Measurements from ENCODE around the gene ST3GAL5.
A peak's percentile ranks its signal among the peaks of the same experiment; 100 is the strongest.
"Not testable (repeated sequence)": the region's sequence is repeated elsewhere in the genome, so short reads cannot be mapped to it uniquely, and the experiment has no call there.

The ST3GAL5 gene

DNA sequence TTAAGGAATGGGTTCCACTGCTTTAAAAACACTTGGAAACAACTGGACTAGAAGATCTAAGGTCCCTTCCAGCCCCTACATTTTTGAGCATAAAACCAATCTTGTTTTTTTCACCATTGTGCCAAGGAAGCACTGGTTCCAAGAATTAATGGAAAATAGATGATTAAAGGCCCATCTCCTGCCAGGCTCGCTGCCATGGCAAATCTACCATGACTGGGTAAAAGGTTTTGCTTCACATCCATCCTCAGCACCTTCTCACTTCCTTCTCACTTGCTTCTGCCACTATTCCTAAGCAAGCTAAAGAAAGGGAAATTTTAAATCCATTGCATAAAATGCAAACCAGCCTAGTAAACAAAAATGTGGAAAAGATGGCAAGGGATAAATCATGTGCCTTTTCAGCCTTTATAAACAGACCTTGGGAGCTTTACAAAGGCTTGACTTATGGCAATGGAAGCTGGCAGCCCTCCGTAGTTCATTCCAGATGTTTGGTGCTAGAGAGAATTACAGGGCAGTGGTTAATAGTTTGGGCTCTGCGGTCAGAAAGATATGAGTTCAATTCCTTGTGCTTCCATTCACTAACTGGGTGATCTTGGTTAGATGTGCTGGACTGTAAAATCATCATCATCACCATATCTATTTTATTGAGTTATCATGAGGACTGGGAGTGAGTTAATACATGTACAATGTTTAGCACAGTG is 27.0 kb upstream of the ST3GAL5 start:
- DNase-seq = no peak

DNA sequence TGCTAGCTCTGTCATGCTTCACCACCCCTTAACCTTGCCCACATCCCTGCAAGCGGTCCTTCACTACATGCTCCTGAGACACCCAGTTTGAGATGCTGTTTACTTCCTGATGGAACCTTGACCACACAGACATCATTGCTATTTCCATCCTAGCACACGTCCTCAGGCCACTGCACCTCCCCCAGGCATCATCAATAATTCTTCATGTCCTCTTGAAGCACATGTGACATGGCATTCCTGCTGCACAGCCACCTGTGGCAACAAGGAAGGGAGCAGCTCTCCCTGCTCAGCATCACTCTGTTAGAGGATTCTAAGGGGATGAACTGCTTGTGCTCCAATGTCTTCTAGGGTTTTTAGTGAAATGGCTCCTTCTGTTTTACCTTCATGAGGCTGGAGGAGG is 26.1 kb upstream of the ST3GAL5 start:
- DNase-seq = no peak

DNA sequence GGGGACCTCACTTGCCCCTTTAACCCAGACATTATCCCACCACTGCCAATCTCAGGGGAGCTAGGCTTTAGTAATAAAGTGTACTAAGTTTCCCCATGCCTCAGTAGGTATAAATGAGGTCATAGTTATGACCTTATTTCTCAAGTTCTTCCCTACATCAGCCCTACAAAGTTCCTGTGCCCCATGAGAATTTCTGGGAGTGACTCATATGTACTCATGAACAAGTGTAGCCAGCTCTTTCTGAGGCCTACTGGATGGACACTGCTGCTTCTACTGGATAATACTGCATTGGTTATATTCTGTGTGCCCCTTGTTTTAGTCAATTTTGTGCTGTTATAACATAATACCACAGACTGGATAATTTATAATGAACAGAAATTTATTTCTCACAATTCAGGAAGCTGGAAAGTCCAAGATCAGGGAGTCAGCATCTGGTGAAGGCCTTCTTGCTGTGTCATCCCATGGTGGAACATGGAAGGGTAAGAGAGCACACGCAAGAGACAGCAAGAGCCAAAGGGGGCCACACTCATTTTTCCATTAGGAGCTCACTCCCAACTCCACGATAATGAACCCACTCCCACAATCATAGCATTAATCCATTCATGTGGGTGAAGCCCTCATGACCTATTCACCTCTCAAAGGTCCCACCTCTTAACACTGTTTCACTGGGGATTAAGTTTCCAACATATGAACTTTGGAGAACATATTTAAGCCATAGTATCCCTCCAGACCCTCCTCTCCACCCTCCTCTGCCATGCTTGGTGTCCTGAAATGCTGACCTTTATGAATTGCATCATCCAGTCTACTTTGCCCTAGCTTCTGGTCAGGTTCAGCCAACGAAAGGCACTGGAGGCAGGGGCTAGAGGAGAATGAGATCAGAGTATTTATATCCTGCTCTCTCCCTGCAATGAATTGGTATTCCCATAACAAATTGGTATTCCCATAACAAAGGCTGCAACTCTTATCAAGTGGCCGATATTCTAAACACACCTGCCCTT is 25.4 kb upstream of the ST3GAL5 start:
- DNase-seq = no peak

DNA sequence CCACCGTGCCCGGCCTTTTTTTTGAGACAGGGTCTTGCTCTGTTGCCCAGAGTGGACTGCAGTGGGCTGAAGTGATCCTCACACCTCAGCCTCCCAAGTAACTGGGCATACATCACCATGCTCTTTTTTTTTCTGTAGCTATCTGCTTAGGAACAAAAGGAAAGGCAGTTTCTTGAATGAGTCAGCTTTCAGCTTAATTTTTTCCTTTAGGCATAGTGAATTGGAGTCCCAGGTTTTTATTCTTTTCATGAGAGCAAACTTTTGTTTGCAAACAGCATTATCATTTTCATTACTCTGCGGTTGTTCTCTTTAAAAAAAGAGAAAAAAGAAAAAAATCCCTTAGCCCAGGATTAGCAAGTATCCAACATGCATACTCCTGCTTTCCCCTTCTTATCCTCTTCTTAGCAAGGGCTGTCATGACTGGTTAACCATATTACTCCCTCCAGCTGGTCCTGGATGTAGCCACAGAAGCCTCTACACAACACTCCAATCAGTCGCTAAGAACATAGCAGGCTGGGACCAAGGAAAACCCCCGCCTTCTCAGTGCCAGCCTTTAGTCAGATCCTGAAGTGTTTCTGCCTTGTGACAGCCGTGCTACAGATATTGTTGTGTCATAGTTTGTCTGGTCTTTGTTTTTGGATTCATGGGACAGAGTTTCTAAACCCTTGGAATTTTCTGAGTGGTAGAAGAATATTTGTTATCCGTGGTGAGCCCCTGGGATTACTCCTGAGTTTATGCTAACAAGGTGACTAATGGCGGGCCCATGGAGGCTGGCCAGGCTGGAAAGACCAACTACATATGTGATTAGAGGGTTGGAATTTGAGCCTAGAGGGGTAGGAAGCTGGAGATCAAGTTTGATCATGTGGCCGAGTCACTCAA is 23.3 kb upstream of the ST3GAL5 start:
- DNase-seq = no peak

DNA sequence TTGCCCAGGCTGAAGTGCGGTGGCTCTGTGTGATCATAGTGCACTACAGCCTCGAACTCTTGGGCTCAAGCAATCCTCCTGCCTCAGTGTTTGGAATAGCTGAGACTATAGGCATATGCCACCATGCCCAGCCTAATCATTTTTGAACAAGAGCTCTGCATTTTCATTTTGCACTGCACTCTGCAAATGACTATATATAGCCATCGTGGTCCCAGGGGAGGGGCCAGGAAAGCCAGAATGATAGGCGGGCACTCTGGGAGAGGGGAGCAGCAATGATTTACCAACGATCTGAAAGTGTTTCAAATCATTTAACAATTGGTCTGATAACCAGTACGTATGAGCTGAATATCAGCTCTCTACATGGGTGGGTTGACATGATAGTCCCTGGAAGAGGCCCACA is 22.3 kb upstream of the ST3GAL5 start:
- no peak for DNase-seq

DNA sequence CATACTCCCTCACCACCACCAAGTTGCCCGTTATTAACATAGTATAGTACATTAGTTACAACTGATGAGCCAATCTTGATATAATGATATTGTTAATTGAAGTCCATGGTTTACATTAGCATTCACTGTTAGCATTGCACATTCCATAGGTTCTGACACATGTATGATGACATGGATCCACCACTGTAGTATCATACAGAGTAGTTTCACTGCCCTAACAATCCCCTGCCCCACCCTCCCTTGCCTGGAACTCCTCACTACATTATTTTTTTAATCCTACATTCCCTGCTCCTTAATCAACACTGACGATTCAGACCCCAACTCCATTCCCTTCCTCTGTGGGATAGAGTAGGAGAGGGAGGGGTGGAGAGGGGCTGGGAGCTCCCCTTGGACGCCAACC is 20.2 kb upstream of the ST3GAL5 start:
- DNase-seq = no peak

DNA sequence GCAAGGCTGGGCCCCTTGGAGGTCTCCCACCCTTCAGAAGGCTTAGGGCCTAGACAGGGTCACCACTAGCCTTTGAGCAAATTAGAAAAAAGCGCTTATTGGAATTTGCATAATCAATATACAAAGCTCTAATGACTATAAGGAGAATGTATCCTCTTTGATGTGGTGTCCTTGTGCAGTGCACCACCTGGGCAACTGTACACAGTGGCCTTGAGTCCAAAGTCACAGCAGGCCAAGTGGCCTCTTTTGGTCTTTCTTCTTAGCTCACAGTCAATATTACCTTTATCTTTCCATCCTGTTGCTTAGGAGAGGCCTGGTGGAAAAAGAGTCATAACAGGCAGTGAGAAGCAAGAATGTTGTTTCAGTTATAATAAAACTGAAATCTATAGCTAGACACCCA is 19.7 kb upstream of the ST3GAL5 start:
- no peak for DNase-seq

DNA sequence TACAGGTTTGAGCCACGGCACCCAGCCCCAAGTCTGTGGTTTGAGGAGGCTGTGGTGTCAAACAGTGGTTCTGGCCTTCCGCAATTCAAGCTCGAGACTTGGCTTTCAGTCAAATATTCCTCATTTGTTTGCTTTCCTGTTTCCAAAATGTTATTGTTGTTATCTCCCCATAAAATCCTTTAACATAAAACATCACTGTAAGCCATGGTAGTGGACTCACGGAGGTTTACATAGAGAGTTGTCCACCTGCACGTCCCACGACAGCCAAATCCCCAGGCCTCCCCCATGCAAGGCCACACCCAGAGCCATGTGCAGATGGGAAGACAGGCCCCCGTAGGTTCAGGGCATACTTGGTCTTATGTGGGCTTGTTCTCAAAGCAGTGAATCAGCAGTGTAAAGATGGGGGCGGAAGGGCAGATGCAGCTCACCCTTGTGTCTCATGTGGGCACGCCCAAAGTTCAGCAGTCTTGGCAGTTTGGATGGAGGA is 18.9 kb upstream of the ST3GAL5 start:
- DNase-seq = no peak

DNA sequence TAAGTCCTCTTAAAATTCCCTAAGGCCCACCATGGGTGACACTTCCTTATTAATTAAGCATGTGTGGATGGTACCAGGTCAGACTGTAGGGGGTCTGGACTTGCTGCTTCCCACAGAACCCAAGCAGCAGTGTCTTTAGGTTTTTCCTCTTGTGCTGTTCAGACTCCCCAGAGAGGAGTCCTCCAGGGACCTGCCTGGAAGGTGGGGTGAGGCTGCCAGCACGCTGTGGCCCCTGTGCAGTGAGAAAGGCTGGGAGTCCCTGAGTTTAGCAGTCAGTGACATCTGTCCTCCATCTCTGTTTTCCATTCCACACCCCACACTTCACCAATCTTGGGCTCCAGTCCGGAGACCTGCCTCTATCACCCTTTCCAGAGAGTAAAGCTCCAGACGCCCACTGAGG is 18.0 kb upstream of the ST3GAL5 start:
- no peak for DNase-seq

DNA sequence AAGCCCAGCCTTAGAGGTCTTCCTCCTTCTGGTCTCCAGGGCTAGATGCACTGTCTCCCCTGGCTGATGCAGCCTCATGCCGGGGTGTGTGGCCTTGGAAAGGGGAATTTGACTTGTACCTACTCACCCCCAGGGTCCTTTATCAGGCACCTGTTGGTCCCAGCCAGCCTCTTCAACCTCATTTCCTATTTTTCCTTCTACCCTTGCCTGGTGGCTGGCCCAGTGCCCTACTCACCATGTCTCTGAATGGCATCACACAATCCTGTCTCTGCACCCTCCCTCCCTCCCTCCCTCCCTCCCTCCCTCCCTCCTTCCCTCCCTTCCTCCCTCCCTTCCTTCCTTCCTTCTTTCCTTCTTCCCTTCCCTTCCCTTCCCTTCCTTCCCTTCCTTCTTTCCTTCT is 17.1 kb upstream of the ST3GAL5 start:
- DNase-seq = no peak

DNA sequence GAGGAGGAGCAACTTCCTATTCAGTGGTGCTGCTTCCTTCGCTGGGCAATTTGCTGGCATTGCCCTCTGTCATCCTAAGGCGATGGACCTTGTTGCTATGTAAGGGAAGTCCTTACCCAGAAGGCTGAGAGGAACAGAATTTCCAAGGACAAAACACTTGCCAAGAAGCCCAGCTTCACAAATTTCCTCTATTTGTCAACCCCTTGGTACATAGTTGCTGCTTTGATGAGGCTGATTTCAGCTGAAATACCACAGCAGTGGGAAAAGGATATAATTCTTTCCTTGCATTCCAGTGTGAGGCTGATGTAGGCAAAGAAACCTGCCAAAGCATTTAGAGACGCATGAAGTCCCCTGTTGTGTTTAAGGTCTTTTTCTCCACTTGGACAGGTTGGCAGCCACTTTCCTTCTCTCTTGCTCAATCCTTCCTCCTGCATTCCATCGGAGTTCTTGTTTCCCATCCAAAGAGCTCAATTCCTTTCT is 16.4 kb upstream of the ST3GAL5 start:
- no peak for DNase-seq

DNA sequence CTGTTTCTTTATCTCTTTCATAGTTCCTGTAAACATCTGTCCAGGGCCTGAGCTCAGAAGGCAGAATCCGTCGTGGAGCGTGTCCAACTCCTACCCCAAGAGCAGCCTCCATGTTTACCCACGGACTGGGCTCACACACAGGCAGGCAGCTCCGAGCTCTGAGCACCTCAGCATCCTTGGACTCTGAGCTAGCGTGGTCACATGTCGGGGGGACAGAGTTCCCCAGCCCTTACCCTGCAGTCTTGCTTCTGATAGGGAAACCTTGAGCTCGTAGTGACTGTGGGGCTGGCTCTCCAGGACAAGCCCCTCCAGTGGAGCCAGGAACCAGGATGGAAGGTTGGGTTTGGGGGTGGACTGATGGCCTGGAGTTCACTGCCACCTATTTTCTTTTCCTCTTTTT is 15.1 kb upstream of the ST3GAL5 start:
- DNase-seq = no peak

DNA sequence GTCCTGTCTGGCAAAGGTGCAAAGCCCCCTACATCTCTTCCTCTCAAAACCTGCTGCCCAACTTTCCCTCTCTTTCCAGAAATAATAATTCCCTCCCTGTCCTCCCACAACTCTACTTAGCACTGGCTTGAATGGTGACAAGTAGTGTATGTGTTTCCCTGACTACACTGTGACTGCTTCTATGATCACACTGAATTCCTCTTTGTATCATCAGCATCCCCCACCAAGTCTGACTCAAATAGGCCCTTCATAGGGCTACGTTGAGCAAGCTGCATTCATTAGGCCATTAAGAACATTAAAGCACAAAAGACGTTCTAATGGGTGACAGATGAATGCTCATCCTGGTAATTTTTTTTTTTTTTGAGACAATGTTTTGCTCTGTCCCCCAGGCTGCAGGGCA is 13.7 kb upstream of the ST3GAL5 start:
- DNase-seq = no peak

DNA sequence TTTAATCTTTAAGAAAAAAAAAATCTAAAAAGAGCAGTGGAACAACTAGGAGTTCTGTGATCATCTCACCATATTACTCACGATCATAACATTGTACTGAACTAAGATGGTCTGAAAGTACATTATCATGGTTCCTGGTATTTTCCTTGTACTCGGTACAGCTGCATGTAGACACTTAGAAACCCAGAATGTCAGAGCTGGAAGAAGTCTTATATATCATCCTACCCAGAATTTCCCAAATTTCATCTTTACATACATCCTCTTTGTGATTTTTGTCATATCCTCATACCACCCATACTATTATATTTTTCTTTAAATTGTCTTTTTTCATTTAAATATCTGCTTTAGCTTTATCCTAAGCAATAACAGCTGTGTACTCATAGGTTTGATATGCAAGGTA is 12.4 kb upstream of the ST3GAL5 start:
- DNase-seq = no peak

DNA sequence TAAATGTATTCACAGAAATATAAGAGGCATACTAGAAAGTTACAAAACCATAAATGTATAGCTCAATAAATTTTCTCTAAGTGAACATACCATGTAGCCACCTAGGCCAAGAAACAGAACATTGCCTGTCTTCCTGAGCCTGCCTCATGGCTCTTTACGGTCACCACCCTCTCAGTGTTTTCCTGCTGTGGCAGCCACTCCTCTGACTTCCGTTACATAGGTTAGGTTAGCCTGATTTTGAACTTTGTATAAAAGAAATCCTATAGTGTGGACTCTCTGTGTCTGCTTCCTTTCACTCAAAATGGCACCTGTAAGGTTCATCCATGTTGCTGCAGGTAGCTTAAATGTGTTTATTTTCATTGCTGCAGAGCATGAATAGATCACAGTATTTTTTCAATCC is 11.6 kb upstream of the ST3GAL5 start:
- no peak for DNase-seq

DNA sequence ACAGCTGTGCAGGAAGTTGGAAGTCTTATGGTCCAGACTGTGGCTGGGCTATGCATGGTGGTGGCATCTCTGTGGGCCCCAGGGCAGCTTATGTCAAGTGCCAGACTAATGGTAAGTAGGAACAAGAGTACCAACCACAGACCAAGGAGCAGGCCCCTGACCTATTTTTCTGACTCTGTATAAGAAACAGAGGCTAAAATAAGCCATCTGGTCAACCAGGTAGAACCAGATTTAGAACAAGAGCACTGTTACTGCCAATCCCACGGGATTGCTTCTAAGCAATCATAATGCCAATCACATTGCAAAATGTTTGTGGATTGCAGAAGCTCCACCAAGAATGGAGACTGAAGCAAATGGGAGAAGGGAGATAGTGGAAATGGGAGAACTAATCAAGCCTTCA is 11.1 kb upstream of the ST3GAL5 start:
- no peak for DNase-seq

DNA sequence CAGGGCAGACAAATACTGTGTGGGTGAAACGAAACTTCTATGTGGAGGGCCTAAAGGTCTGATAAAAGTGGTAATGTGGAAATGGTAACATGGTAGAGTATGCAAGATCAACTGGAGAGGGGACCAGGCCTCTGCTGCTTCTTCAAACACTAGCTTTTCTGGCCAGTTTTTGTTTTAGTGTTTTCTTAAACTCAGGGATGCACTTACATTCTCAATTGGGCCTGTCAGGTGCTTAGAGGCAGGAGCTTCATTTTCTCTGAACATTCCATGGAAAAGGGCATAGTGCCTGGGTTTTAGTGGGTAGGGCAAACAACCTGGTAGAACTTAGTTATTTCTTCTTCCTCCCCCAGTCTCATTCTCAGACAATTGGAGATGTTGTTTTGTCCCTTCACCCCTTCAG is 10.5 kb upstream of the ST3GAL5 start:
- no peak for DNase-seq

DNA sequence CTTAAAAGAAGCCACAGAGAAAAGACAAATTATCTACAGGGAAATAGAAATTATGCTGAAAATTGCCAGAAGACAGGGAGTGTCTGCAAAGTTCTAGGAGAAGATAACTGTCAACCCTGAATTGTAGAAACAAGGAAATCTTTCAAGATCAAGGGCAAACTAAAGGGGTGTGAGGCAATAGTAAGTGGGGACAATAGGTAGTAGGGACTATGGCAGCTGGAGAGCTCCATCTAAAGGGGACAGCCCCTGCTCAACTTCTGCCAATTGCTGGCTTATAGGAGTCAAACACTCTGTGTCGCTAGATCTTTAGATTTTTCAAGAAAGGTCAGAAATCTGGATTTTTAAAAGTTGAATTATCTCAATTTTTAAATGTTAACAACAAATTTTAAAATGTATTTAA is 10.1 kb upstream of the ST3GAL5 start:
- no peak for DNase-seq

DNA sequence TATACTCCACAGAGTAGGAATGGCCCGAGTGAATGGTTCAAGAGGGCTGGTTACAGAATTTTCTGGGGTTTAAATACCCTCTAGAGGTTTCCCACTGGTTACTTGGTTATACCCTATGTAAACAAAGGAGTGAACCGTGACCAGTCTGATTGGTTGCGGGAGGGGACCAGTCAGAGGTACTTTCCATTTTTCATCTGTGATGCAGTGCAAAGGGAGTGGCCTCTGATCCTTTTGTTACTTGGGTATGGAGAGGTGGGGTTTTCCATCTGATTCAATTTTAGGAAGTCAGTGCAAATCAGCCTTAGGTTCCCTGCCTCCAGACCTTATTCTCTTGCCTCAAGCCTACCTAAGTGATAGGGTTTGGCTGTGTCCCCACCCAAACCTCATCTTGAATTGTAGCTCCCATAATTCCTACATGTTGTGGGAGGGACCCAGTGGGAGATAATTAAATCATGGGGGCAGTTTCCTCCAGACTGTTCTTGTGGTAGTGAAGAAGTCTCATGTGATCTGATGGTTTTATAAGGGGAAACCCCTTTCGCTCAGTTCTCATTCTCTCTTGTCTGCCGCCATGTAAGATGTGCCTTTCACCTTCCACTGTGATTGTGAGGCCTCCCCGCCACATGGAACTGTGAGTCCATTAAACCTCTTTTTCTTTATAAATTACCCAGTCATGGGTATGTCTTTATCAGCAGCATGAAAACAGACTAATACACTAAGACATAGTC is 5.9 kb upstream of the ST3GAL5 start:
- DNase-seq = not testable (repeated sequence)

DNA sequence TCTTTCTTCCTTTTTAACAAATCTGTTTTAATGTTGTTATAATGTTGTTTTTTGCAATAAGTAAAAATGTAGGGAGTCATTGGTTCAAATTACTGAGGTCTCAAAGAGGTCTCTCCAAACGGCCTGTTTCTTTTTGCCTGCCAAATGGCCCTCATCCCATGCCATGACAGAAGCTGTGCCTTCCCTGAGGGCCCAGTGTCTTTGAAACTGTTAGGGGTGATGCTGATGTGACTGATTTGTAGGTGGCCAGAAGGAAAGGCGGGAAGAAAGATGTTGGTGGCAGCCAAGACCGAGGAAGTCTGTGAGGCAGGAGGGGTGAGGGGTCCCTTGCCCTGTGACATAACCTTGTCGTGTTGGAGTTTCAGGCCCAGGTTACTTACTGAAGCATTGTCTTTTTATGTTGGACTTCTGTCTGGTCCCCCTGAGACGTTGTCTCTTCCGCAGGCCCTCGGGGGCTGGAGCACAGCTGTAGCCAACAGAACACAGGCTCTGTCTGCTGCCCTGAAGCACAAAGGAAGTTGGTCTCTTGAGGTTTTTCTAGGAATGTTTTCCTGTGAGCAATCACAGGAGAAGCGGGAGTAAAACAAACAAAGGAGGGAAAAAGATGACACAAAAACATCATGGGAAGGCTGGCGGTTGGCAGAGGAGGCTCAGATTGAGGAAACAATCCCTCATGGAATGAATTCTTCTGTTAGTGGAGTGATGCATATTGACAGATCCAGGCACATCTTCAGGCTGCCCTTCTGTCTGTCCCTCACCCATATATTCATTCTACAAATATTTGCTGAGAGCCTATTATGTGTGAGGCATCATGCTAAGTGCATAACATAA is 4.9 kb upstream of the ST3GAL5 start:
- DNase-seq = peak; percentile 55

DNA sequence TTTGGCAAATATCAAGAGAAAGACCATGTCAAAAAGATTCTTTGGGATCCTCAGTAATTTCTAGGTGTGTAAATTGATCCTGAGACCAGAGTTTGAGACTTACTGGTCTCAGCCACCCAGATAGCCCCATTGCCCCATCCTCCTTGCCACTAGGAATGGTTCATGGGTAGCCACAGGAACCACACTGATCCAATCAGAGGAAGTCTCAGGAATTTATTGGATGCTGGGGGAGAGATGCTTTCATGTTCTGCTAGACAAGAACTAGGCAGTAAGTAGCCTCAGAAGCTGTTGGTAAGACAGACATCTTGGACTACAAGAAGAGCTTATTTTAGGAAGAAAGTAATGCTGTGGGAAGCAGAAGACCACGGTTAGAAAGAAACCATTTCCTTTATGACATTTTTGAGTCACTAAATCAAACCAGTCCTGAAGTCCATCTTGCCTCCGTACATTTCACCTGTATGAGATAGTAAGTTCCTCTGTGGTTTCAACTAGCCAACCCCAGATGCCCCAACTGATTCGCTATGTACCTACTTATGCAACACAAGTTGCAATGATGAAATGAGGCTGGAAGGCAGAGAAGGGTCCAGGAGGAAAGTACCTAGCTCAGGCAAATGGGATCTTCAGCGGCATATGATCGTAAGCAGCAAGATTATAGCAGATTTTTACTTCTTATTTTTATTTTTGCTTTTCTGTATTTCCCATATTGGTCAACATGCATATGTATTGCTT is 3.6 kb upstream of the ST3GAL5 start:
- DNase-seq = no peak
